Raji (cell line): ENCODE data around the gene CCL13.

Experiments used
- POLR2A ChIP-seq: IDR thresholded peaks from 2 replicates; pipeline ENCODE4 v1.6.1; 2011; ENCODE audit warnings: low read depth, low read length, control low read depth; ENCODE audit not compliant: insufficient read depth

CCL13 gene

DNA sequence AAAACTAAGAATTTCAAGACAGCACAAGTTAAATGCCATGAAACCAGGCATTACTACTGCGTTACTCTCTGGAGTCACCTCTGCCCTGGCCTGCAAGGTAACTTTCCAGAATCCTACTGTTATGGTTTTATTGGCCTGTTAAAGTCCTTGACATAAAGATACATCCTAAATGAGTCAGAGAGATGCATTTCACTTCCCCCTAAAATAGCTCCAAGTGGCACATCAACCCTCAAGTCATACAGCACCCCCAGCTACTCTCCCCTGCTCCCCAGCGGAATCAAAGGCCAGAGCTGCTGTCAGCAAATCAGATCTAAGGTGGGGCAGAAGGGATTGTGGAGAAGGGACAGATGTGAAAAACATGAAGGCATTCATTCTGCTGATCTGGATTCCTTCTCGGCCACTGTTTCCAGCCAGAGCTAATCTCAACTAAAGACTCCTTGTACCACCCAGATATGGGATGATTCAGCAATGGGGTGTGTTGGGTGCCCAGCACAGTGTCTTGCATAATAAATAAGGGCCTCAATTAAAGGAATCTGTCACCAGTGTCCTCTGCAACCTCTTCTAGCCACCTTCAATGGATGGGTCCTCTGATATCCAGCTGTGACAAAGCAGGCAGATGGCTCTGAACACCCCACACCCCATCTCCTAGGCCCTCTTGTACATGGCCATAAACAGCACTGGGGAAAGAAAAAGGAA is 15.3 kb downstream of the CCL13 start:
- no peak for TF ChIP-seq POLR2A

DNA sequence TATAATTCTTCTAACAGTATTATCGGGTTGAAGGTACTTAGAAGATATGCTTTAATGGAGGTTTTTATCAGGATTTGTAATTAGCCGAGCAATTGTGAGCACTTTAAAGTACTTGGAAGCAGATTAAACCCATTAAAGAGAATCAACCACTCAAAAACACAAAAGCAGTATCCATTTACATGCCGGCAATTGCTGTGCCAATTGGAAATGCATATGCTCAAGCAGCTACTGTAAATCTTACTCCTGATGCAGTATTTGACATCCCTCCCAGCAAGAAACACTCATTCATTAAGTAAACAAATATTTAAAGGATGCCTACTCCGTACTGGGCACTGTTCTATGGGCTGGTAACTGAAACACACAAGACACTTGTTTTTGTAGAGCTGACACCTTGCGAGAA is 18.2 kb downstream of the CCL13 start:
- no peak for TF ChIP-seq POLR2A

DNA sequence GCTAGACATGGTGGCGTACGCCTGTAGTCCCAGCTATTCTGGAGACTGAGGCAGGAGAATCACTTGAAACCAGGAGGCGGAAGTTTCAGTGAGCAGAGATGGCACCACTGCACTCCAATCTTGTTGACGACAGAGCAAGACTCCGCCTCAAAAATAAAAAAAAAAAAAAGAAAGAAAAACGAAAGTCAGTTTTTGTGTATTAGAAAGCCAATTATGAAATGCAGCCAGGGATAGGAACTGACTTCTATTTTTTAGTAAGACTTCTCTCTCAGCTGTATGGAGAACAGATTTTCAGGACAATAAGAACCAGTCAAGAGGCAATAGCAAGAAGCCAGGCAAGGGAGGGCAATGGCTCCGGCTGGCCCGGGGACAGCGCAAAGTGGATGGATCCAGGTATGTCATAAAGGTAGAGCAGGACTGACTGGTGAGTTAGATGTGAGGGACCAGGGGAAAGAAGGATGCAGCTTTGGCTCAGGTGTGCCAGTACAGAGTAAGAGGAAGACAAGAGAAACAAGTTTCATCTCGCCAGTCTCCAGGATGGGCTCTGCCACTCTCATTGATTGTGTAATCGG is 19.2 kb downstream of the CCL13 start:
- no peak for TF ChIP-seq POLR2A

DNA sequence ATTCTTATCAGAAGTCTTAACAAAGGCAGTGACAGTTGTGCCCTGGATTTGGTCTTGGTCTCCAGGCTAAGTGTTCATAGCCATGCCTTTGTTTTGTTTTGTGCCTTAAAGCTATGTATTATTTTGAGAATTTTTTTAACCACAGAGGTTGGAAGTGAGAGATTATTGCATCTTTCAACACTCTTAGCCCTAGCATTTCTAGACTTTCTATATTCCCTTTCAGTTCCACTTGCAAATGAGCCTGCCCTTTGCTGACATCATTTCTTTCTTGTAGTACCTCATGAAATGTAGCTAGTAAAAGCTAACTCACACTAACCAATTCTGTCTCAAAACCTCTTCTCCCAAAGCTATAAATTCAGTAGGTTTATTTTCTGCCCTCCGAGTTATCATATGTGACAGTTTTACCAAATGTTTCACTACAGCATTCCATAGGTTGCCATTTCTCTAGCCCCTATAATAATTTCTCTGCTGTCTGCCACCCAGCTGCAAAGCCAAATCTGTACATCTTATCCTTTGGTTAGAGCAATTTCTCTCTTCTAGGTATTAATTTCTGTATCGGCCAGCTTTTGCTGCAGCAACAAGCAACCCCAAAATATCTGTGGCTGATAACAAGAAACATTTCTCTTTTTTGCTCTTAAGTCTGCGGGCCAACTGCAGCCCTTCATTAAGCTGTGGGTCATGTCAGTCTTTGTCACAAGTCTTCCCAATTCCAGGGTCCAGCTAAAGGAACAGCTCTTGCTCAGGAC is 21.0 kb downstream of the CCL13 start:
- no peak for TF ChIP-seq POLR2A

DNA sequence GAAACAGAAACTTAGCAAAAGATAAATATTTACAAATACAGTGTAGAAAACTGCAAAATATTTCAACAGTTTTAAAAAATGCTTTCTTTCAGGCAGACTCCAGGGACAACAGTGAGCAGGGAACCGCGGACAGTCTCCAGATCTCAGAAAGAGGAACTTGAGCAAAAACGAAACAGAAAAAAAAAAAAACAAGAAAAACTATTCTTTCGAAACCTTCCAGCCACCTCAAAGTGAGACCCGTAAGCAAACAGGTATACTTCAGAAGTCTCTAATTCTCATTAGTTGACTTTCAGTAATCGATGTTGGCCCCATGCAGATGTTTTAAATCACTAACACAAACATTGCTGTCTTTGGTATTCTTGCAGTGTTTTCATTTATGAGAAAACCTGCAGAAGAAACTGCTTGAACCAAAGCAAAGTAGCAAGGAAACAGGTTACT is 22.4 kb downstream of the CCL13 start:
- no peak for TF ChIP-seq POLR2A

DNA sequence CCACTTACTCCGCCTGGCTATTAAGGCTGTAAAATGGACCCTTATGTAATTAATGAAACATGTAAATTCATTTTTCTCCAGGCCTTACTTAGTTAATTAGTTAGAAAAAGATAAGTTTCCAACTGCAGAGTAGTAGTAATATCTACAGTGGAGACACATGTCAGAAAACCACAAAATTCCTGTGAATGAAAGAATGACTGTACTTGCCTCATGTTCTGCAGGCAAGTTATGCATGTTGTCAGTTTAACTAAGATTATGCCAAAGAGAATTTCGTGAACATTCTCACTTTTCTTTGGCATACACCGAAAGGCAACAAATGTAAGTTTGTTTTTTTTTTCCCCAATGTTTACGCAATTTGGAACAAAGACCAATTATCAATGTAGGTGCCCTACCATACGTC is 23.6 kb downstream of the CCL13 start:
- no peak for TF ChIP-seq POLR2A

DNA sequence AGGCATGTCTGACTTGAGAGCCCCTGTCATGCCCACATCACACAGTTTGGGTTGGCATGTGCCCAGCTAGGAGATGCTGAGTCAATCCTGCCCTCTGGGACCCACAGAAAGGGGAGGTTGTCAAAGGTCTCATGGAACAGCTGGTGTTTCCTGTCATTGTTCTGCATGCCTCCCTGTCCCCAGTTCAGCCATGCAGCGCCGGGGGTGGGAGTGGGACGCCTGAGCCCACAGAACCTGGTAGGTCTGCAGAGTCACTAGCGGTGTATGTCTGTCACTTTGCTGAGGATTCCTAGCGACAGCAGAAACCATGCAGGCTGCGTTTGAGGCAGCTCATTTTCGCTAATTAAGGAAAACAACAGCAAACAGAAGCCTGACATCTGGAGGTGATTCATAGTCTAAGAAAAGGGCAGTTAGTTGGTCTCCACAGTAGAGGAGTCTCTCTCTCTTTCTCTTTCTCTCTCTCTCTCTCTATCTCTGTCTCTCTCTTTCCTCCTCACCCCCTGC is 26.4 kb downstream of the CCL13 start:
- TF ChIP-seq POLR2A, result no peak

DNA sequence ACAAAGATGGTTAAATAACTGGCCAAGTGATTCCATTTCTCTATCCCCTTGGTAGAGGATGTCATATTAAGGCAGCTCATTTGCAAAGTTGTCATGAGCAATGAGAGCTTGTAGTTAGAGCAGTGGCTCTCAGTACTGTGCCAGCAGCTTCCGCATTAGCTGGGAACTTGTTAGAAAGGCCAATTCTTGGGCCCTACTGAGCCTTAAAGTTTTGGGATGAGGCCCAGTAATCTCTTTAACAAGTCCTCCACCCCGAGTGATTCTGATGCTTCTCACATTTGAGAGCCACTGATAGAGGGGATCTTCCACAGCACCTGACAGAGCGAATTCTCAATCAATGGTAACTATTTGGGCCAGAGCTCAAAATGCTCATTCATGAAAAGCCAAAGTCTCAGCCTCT is 26.9 kb downstream of the CCL13 start:
- TF ChIP-seq POLR2A, result no peak

DNA sequence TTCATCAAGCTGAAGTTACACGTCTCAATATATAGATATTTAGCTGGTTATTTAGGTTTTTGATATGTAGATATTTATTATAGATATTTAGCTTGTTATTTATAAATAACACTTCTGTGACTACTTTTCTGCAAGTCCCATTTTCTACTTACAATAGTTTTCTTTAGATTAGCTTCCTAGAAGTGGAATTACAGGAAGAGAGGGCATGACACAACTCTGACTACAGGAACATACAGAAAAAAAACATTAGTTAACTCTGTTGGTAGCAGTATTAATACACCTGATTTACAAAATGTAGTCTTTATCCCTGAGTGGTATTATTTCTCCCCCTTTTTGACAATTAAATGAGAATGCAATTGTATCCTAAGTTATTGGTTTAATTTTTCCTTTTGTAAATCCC is 28.0 kb downstream of the CCL13 start:
- no peak for TF ChIP-seq POLR2A

DNA sequence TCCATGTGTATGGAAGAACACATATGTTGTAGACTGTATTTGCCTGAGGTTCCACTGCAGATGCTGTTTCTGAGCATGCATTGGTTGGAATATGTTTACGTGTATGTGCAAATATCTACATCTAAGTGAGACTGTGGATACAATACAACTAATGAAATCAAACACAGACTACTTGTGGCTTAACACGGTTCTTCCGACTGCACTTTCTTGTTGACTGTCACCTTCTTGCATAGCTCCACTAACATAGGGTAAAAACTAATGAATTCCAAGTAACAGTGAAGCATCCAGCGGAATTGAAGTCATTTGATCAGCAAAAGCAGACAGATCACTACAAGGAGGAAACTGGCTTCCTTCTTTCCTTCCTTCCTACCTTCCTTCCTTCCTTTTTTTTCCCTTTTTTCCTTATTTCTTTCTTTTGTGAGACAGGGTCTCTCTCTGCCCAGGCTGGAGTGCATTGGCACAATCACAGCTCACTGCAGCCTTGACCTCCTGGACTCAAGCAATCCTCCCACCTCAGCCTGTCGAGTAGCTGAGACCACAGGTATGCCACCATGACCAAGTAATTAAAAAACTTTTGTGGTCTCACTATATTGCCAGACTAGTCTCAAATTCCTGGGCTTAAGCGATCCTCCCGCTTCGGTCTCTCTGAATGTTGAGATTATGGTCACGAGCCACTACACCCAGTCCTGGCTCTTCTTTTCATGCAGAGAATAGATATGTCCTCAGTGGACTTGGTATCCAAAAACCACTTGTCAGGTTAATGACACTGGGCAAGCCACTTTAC is 28.7 kb downstream of the CCL13 start:
- TF ChIP-seq POLR2A, result no peak

DNA sequence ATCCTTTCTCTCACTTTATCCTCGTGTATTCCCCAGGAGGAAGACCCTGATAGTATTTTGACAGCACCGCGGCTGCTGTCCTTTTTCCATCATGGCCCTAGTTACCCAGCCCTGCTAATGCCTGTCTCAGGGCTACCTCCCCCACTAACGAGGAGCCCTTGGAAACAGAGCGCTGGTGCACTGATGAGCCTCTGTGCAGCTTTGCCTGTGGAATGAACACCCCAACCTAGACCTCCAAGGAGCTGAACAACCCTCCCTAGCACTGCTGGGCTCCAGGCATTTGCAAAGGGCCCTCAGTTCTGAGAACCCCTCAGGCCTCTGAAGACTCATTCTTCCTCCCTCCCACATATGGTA is 30.0 kb downstream of the CCL13 start:
- no peak for TF ChIP-seq POLR2A

DNA sequence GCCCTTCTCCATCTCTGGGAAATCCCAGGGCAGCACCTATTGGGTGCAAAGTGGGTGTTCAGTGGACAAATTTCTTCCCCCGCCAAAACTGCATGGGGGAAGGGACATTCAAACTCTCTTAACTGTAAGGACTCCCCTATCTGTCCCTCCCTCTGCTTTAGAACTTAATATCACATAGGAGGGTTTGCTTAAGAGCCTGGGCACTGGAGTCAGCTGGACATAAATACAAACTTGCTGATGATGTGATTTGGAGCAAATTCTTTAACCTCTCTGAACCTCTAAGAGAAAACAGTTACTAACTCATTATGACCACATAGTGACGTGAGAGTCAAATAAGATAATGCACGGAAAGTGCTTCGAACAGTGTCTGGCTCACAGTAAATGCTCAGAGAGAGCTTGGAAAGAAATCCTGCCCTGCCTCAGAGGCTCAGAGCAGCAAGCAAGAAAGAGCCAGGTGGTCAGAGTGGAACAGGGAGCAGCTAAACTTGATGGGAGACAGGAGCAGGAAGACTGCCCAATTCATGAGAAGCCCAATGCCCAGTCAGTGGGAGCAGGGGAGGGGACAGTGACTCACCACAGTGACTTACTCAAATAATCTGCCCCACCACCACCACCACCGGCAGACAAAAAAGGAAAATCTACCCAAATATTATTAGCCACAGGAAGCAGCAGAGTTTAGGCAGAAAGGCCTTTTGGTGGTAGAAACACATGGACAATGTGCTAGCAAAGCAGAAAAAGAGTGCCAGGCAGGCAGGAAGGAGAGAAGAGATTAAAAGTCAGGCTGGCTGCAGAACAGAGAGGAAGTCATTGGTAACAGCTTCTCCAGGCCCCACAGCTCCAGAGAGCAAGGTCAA is 30.6 kb downstream of the CCL13 start:
- TF ChIP-seq POLR2A, result no peak

DNA sequence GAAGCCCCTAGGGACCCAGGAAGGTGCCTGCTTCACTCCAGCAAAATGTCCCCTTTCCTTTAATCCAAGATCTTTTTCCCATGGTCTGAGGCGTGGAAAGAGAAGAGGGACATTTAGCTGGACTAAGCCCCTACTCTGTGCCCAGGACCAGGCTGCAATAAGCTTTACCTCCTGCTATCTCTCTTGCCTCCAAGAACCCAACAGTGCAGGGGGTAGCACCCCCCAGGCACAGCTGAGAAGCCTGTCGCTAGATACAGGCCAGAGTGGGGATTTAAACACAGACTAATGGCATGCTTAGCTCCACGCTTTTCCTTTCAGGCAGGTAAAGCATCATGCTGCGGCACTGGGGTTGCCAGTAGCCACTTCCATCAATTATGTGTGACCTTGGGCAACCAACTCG is 31.3 kb downstream of the CCL13 start:
- no peak for TF ChIP-seq POLR2A

DNA sequence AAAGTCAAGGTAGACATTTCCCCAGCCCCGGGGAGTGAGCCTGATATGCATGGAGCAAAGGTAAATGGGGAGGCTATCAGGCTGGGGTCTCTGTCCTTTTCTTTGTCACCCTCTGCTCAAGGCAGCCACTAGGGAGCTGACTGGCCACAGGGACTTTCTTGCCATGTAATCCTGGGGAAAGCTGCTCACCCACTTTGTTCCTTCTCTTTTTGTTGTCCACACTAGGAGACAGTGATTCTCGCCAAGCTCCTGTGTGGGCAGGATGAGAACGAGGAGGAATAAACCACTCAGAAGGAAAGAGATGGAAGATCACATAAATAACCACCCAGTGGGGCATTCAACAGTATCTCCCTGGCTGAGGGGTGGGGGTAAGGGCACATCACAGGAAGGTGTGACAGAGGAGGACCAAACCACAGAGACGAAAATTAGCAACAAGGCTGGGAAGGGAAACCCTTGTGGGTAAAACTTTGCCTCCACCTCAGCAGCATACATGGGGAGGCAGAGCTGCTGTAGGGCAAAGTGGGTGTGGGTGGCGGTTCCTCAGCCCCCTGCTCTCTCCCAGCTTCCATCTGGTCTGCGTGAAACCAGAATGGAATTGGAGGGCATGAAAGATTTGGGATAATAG is 33.0 kb downstream of the CCL13 start:
- TF ChIP-seq POLR2A, result no peak
